Measurements from ENCODE around the gene PLEKHG3.
"Not testable (repeated sequence)": the region's sequence is repeated elsewhere in the genome, so short reads cannot be mapped to it uniquely, and the experiment has no call there.

The PLEKHG3 gene

DNA sequence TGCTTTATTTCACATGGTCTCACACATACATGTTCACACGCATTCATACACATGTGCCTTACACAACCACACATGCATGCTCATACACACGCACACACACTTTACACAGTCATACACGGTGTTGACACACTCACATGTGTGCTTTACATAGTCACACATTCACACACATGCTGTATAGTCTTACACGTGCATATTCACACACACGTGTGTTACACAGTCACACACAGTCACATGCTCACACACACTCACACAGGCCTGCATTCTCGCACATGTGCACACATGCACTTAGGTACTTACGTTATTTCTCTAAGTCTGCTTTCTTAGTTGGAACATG lies 18.0 kb upstream of the PLEKHG3 start:
- DNase-seq (ENCODE audit: low read depth in 4 of 4, low spot score in 1 of 4): no peak

DNA sequence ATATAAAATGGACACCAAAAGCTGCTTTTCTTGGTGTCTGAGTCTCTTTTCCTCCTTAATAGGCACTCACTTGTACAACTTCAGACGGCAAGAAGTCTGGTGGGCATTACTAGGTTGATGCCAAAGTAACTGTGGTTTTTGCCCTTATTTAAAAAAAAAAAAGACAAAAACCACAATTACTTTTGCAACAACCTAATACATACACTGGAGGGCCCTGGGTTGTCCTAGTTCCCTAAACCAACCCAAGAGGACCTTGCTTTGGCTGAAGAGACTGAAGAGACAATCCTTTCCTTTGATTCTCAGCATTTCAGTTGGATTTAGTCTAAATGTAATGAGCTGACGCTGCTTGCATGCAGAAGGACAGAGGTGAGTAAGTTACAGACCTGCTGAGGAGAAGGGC lies 16.2 kb upstream of the PLEKHG3 start:
- no peak for DNase-seq (ENCODE audit: low read depth in 4 of 4, low spot score in 1 of 4)

DNA sequence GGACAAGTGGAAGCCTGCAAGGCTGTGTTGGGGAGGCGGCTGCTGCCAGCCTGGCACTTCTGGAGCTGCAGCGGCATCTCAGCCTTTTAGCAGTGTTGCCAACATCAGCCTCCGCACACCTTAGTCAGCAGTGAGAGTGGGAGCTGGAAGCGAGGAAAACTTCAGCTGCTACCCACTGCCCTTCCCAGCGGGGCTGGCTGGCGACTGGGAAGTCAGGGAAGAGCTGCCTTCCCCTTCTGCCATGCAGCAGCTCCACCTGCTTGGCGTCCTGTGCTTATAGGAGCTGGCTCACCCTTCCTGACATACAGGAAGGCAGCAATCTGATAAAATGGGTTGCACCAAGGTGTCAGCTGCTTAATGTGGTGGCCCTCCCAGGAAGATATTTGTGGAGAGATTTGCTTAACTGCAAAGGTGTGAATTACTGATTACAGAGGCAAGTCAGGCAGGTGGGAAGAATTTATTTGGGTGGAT lies 15.4 kb upstream of the PLEKHG3 start:
- no peak for DNase-seq (ENCODE audit: low read depth in 4 of 4, low spot score in 1 of 4)

DNA sequence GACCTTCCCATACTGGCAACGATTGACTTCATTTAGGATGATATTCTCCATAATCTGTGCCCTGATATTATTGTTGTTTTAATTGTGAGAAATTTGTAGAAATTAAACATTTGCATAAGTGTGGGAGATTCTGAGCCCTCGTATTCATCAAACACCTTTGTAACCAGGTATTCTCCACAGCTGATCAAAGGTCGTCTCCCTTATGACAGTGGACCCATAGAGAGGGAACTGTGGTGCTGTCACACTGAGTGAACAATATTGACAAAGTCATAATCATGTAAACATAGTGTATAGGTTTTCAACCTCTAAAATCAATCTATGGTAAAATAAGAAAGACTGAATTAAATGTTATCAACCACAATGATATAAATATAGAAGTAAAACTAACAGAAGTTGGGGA lies 14.9 kb upstream of the PLEKHG3 start:
- no peak for DNase-seq (ENCODE audit: low read depth in 4 of 4, low spot score in 1 of 4)

DNA sequence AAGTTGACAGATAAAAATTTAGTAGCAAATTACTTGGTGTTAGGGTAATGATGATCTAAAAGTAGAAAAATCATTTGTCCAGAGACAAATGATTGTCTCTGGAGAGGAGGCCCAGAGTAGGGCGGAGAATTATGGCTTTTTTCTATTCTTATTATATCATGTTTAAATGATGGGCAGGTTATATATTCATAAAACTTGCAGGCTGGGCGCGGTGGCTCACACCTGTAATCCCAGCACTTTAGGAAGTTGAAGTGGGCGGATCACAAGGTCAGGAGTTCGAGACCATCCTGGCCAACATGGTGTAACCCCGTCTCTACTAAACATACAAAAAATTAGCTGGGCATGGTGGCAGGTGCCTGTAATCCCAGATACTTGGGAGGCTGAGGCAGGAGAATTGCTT lies 13.6 kb upstream of the PLEKHG3 start:
- not testable (repeated sequence) for DNase-seq (ENCODE audit: low read depth in 4 of 4, low spot score in 1 of 4)

DNA sequence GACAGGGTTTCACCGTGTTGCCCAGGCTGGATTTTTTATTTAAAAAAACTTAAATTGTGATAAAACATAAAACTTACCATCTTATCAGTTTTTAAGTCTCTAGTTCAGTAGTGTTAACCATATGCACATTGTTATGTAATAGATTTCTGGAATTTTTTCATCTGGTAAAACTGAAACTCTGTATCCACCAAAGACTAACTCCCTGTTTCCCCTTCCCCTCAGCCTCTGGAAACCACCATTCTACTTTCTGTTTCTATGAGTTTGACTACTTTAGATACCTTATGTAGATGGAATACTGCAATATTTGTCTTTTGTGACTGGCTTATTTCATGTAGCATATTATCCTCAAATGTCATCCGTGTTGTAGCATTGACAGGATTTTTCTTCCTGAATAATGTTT lies 12.8 kb upstream of the PLEKHG3 start:
- DNase-seq (ENCODE audit: low read depth in 4 of 4, low spot score in 1 of 4): no peak

DNA sequence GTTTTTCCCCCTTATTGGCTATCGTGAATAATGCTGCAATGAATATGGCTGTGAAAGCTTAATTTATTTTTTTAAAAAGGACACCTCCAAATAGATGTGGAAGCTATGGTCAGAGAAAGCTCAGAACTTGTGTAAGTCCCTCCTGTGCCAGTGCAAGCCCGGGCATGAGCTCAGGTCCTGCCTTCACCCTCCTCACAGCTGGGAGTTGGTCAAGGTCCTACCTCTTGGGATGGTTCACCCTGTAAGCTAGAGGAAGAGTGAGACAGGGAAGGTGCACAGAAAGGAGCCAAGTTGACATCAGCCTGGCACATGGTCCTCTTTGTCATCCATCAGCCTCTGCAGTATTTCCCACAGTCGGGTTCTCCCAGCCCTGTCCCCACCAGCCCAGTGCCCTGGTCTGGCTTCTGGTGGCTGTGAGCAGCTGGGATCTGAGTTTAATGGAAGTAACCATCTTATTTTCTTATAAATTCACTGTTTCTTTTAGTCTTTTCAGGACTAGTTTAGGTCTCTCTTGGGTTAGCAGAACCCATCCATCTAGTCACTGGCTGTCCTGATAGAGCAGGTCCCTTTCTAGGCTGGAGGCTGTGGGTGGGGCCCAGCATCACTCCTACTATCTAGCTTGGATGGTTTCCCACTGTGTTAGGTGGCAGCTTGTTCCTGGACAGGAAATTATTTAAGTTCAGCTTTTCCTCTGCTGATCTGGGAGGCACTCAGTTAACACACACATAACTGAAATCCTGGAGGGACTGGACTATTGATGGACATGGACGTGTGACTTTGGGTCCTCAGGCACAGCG lies 11.8 kb upstream of the PLEKHG3 start:
- no peak for DNase-seq (ENCODE audit: low read depth in 4 of 4, low spot score in 1 of 4)

DNA sequence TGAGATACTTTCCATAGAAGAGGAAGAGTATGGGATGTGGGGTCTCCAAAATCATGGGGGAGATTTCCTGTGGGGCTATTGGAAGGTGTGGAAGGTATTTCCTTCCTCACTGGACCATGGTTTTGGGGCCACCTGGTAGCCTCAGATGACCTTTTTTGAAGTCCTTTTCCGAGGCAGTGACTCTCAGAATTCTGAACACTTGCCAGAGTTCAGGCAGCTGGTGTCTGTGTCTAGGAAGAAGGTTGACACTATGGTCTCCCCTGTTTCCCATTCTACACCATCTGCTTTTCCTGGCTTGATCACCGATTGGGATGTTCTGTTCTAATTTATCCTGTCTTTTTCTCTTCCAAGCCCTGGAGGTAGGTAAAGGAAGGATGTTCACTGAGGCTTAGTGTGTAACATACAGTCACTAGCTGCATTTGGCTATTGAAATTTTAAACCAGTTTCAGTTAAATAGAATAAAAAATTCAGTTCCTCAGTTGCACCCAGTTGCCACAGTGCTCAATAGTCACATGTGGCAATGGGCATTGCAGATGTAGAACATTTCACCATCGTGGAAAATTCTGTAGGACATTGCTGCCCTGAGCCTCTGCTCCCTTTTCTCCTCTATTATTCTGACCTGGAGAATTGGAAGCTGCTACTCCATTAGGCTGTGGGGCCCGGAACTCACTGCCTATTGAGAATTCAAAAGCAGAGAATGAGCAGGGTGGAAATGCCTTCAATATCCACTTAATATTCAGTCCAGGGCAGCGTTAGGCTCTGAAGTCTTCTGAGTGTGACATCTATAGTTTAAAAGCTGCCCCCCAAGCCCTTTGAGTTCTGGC lies 11.0 kb upstream of the PLEKHG3 start:
- DNase-seq (ENCODE audit: low read depth in 4 of 4, low spot score in 1 of 4): no peak

DNA sequence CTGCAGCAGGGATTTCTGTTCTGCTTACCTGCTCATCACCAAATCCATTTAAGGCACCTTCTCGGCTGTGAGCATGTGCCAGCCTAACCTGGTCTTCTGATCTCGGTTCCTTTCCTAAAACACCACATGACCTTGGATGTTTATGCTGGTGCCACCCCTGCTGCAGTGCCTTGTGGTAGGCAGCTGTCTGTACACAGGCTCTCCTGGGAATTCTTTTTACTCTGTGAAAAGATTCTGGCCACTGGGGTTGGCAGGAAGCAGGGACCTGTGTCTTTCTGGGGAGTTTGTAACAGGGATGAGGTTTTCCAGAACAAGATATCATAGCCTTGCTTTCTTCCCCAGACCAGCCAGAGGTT lies 10.4 kb upstream of the PLEKHG3 start:
- no peak for DNase-seq (ENCODE audit: low read depth in 4 of 4, low spot score in 1 of 4)

DNA sequence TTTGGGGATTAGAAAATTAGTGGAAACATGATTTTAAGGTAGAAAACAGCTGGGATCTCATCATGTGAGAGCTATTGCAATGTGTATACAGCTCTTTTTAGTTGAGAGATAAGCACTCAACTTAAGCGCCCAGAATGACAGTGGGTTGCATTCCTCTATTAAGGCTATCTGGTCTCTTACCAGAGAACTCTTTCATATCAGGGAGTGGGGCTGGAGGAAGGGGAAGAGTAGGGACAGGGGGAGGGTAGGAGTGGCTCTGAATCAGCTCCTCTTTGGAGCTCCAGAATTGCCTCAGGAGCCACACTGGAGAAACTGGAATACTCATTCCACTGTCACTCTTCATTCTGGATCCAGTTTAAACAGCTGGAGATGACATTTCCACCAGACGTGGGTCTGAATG lies 9.2 kb upstream of the PLEKHG3 start:
- DNase-seq (ENCODE audit: low read depth in 4 of 4, low spot score in 1 of 4): no peak

DNA sequence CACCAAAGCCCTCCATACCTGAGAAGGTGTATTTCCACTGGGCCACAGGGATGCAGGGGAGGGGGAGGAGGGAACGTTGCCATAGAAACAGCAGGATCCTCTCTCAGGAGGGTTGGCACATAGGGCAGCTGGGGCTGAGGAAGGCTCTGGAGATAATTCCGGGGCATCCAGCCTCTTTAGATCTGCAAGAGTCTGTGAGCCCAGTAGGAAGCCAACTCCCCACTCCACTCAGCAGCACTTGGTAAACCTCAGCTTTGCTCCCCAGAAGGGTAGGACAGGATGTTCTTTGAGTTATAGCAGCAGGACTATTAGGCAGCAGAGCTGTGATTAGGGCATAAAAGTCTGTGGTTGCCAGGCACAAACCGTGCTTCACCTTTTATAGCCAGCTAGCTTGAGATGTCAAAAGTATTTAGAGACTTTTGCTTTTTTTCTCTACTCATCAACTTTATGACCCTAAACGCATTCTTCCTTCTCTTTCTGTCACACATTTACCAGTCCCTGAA lies 7.8 kb upstream of the PLEKHG3 start:
- DNase-seq (ENCODE audit: low read depth in 4 of 4, low spot score in 1 of 4): no peak

DNA sequence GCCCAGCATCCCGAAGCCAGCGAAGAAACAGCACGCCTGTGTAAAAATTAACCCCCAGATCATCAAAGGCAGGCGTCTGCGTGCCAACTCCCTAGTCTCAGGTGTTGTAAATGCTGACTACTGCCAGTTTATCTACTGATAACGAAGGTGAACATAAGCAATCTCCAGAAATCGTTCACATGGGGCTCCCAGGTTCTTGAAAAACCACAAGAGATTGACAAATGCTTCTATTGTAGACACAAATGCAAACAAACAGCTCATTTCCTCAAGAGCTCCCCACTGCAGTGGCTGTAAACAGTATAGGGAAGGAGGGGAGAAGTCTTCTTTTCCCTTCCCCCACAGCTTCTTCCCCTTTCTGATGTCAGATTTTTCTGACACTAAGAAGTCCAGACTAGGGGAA lies 5.3 kb upstream of the PLEKHG3 start:
- no peak for DNase-seq (ENCODE audit: low read depth in 4 of 4, low spot score in 1 of 4)

DNA sequence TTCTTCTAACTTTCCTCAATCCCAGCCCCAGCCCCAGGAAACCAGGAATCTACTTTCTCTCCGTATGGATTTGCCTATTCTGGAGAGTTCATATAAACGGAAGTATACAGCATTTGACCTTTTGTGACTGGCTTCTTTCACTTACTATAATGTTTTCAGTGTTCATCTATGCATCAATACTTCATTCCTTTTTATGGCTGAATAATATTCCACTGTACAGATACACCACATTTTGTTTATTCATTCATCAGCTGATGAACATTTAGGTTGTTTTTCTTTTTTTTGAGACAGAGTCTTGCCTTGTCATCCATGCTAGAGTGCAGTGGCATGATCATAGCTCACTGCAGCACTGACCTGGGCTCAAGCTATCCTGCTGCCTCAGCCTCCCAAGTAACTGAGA lies 3.9 kb upstream of the PLEKHG3 start:
- DNase-seq (ENCODE audit: low read depth in 4 of 4, low spot score in 1 of 4): no peak

DNA sequence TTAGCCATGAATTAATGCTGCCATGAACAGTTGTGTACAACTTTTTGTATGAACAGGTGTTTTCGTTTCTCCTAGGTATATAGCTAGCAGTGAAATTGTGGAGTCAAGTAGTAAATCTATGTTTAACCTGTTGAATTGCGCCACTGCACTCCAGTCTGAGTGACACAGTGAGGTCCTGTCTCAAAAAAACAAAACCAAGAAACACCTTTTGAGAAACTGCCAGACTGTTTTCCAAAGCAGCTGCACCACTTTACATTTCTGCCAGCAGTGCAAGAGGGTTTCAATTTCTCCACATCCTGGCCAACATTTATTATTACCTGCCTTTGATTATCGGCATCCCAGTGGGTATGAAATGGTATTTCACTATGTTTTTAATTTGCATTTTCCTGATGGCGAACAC lies 3.3 kb upstream of the PLEKHG3 start:
- no peak for DNase-seq (ENCODE audit: low read depth in 4 of 4, low spot score in 1 of 4)

DNA sequence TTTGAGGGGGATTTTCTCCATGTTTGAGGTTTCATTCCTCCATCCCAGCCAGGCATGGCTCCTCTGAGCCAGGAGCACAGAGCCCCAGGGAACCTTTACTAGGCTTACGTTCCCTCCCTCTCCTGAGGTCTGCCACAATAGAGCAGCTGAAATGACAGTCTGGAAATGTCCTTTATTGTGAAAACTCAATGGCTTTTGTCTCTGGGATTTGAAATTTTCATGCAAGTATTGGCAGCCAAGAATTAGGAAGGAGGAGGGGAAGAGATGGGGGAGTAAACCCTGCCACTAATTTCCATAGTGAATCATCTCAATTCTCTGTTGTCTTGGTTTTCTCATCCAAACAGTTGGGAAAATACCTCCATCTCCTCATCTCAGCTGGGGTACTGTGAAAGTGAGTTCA lies 2.6 kb upstream of the PLEKHG3 start:
- DNase-seq (ENCODE audit: low read depth in 4 of 4, low spot score in 1 of 4): no peak

DNA sequence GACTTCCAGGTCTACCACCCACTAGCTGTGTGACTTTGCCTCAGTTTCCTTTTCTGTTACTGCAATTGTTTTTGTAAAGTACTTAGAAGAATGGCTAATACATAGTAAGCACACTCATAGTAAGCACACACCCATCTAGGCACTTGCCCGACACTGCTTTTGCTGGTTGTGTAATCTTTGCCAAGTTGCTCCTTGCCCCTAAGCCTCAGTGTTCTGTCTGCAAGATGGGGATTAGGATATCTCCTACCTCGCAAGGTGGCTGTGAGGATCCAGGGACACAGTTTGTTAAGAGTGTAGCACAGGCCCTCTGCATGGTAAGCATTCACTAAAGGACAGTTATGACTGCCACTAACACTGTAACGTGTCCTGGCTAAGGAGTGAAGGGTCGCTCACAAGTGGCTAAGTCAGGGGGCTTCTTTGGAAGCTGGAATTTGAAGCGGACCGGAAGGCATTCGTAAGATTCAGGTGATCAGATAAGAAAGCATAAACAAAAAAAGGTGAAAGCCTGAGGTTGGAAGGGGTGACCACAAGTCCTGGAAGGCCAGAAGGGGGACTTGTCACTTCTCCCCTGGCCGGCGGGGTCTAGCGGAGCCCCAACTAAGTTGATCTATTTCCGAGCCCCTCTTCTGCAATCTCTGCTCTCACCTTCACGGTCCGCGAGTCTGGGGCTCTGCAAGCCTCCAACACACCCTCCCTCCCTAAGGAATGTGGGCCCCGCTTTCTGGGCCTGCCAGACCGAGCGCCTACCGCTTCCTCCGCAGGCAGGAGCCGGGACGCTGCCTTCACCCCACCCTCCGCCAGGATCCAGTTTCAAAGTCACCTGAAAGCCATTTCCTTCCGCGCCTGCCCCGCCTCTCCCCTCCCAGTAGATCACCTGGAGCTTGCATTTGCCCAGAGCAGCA lies 1.5 kb upstream of the PLEKHG3 start:
- no peak for DNase-seq (ENCODE audit: low read depth in 4 of 4, low spot score in 1 of 4)

DNA sequence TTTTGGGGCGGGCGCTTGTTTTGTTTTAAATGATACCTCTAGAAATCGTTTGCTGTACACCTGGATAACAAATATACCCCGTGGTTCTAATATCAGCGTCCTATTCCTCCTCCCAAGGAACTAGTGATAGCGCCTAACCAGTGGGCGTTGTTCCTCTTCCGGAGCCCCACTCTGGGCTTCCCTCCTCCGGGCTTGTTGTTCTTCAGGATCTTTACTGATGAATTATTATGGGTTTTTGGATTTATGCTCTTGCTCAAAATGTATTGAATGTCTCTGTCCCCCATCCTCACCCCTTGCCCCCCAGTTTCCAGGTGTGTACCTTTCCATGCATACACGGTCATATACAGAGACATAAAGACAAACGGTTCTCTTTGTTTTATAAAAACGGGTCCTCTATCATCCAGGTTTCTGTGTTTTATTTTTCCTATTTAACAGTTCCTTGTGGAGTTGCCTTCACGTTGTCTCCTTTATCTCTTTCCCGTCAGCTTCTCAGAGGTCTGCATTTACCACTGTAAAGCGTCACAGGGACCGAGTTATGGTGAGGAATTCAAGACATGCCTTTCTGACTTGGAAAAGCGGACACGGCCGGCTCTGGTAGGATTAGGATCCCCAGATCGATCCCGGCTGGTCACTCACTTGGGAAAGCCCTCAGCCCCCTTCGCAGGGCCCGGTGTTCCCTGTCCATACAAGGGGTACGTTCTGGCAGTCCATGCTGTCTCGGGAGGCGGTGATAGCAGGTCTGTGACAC lies 655 bp upstream of the PLEKHG3 start:
- no peak for DNase-seq (ENCODE audit: low read depth in 4 of 4, low spot score in 1 of 4)

DNA sequence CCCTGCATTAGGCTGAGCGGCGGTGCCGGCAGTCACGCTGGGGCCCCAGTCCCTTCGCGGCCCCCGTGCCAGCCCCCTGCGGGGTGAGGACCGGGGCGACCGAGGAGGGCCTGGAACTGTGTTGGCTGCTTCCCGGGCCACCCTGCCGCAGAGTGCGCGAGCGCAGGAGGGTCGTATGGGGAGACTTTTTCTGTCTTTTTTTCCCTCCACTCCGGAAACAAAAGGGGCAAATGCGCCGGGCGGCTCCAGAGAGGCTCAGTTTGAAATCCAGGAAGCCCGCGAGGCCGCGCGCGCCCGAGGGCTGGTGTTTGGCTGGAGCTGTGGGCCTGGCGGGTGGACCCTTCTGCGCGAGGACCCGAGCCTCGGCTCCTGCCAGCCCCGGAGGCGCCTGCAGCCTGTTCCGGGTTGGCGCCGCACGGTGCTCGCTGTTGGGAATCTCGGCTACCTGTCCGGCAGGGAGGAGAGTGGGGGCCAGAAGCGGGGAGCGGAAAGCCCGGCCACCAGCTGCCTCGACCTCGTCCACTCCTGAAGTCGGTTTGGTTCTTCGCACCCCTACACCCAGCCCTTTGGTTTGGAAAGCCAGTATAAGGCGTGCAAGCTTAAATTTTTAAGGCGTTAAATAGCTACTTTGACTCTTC lies 638 bp downstream of the PLEKHG3 start:
- no peak for DNase-seq (ENCODE audit: low read depth in 4 of 4, low spot score in 1 of 4)

DNA sequence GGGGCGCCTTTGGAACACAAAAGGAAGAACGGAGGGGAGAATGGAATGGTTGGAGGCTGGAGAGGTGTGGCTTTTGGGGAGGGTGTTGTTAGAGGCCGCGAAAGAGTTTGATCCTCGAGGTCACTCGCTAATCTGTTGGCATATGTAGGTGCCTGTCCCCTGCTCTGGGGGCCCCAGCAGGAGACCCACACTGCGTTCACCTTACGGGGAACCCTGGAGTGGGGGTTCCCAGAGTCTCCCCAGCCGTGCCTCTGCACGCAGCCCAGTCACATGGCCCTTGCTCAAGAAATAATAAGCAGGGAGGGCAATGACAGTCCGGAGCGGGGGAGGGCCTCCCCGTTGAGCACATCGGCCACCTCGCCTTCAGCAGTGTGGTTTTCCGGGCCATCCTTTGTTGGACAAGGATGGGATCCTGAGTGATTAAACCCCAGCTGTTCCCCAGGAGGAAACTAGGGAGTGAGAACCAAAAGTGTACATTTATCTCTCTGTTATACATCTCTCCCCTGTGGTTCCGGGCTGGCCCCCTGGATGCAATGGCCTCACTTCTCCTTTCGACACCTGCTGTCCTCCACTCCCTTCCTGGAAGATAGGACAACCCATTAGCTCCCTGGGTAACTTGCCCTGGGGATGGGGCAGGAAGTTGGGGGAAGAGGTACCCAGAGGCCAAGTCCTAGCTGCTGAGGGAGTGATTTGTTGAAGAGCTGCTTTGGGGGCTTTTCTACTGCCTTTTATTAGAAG lies 1.3 kb downstream of the PLEKHG3 start:
- no peak for DNase-seq (ENCODE audit: low read depth in 4 of 4, low spot score in 1 of 4)
